GM23248 (cell line): ENCODE data around the gene MRPL57. TPM values are rescaled to one million over a fixed set of nuclear protein-coding genes. Genes with fewer than 3 reads are reported as not detected.
"Not testable (repeated sequence)": the region's sequence is repeated elsewhere in the genome, so short reads cannot be mapped to it uniquely, and the experiment has no call there.

ENCODE experiments used
- DNase-seq: peaks from one replicate; pipeline ENCODE4 v3.0.0-alpha.2; 2015
- H2AFZ ChIP-seq: fragments of 200-600 bp; sonication (generic); 2 replicates; pipeline ENCODE4 v1.6.1; 2016; ENCODE audit warnings: antibody characterized with exemption
- H3F3A ChIP-seq: fragments of 200-600 bp; sonication (generic); 2 replicates; pipeline ENCODE4 v1.6.1; 2016; ENCODE audit warnings: mild to moderate bottlenecking, antibody characterized with exemption, mixed run types; ENCODE audit not compliant: insufficient read depth
- H3K27ac ChIP-seq: fragments of 200-600 bp; sonication (generic); 2 replicates; pipeline ENCODE4 v1.5.1; 2016; ENCODE audit warnings: mild to moderate bottlenecking
- H3K27me3 ChIP-seq: fragments of 200-600 bp; sonication (generic); replicated peaks from 2 replicates; pipeline ENCODE4 v1.6.1; 2016; ENCODE audit warnings: mild to moderate bottlenecking; ENCODE audit not compliant: insufficient read depth
- H3K36me3 ChIP-seq: fragments of 200-600 bp; sonication (generic); 2 replicates; pipeline ENCODE4 v1.6.1; 2016; ENCODE audit warnings: low read depth, mild to moderate bottlenecking
- H3K4me1 ChIP-seq: fragments of 200-600 bp; sonication (generic); 2 replicates; pipeline ENCODE4 v1.6.1; 2016; ENCODE audit warnings: mild to moderate bottlenecking; ENCODE audit not compliant: insufficient read depth
- H3K4me2 ChIP-seq: fragments of 200-600 bp; sonication (generic); one replicate; pipeline ENCODE4 v1.6.1; 2016; ENCODE audit warnings: mild to moderate bottlenecking; ENCODE audit not compliant: unreplicated experiment
- H3K4me3 ChIP-seq: fragments of 200-600 bp; sonication (generic); 2 replicates; pipeline ENCODE4 v1.5.1; 2016; ENCODE audit warnings: mild to moderate bottlenecking
- H3K79me2 ChIP-seq: fragments of 200-600 bp; sonication (generic); 2 replicates; pipeline ENCODE4 v1.6.1; 2016; ENCODE audit warnings: mild to moderate bottlenecking; ENCODE audit not compliant: insufficient read depth
- H3K9ac ChIP-seq: fragments of 200-600 bp; sonication (generic); 2 replicates; pipeline ENCODE4 v1.6.1; 2016; ENCODE audit warnings: mild to moderate bottlenecking
- H3K9me2 ChIP-seq: fragments of 200-600 bp; sonication (generic); 2 replicates; pipeline ENCODE4 v1.6.1; 2016; ENCODE audit warnings: mixed run types, mild to moderate bottlenecking, moderate library complexity; ENCODE audit not compliant: insufficient read depth
- H3K9me3 ChIP-seq: fragments of 200-600 bp; sonication (generic); one replicate; pipeline ENCODE4 v1.6.1; 2017; ENCODE audit warnings: low read depth
- H4K20me1 ChIP-seq: fragments of 200-600 bp; sonication (generic); 2 replicates; pipeline ENCODE4 v1.6.0; 2016; ENCODE audit not compliant: insufficient read depth
- EZH2 ChIP-seq: fragments of 200-600 bp; sonication (generic); IDR thresholded peaks from 2 replicates; pipeline ENCODE4 v1.6.1; 2018; ENCODE audit warnings: antibody characterized with exemption, mild to moderate bottlenecking; ENCODE audit not compliant: insufficient read depth, poor library complexity, severe bottlenecking
- EZH2phosphoT487 ChIP-seq: fragments of 200-600 bp; sonication (generic); IDR thresholded peaks from 2 replicates; pipeline ENCODE4 v1.6.1; 2018; ENCODE audit warnings: antibody characterized with exemption, moderate library complexity, mild to moderate bottlenecking, low read depth; ENCODE audit not compliant: insufficient read depth
- WGBS, 2 experiments: methylation state at CpG; one replicate each; pipeline ENCODE4 v1.1.6; 2015 to 2017; ENCODE audit warnings: low lambda C conversion rate in 2 of 2, low coverage in 1 of 2; ENCODE audit errors: missing lambda C conversion rate in 2 of 2; 5-methylcytosine and 5-hydroxymethylcytosine counted together
- in situ Hi-C: fragments of 300-500 bp; cut with MboI; formaldehyde crosslinking; loops from 2 replicates; pipeline ENCODE4 v1.15.0; 2020
- polyA plus RNA-seq: library from polyadenylated mRNA; unstranded; fragments of >200 nt; fragmentation: Nextera tagmentation; extraction: Ambion mirVana; gene quantifications from 2 replicates; pipeline ENCODE4 v1.2.1, GENCODE V29; 2016
- total RNA-seq: library from RNA; depleted of rRNA; stranded (reverse); fragments of >200 nt; shearing (Covaris generic); gene quantifications from 2 replicates; pipeline ENCODE4 v1.2.3, GENCODE V29; 2014; rRNA removed

The MRPL57 gene
- total RNA-seq (18.8 and 20.5 TPM in 2 replicates), polyA plus RNA-seq (42.8 and 43.4 TPM in 2 replicates)

GRCh38 chr13:21176215-21176981 is at the start of gene MRPL57, which contains the start of gene SKA3:
MRPL57 (plus strand) TSS chr13:21176658; CDS start chr13:21176917, 259 bp downstream.
SKA3 (minus strand) TSS chr13:21176552; CDS start chr13:21176477, 75 bp downstream.
- 1 to 2% methylated on average over 64 to 91 of the region's 93 CpGs for WGBS, 2 experiments
- no peak for TF ChIP-seq EZH2phosphoT487
- Histone ChIP-seq H3K36me3 (no peaks in the 10 kb centered on the region), H3F3A (peaks cover 7% of the 10 kb centered on the region), H2AFZ (peak within 1 kb of the TSS; percentile 94), H3K27ac (peak within 1 kb of the TSS; percentile 77), H3K9ac (peak within 1 kb of the TSS; percentile 88), H3K9me3 (no peaks in the 10 kb centered on the region), H3K27me3 (no peaks in the 10 kb centered on the region), H3K4me1 (peaks cover 10% of the 10 kb centered on the region), H3K79me2 (peaks cover 56% of the 10 kb centered on the region), H3K4me2 (peak within 1 kb of the TSS; percentile 95), H4K20me1 (no peaks in the 10 kb centered on the region), H3K9me2 (no peaks in the 10 kb centered on the region), H3K4me3 (peak within 1 kb of the TSS; percentile 73)
- DNase-seq: peak; percentile 97
- in situ Hi-C loops: no loop called here

DNA sequence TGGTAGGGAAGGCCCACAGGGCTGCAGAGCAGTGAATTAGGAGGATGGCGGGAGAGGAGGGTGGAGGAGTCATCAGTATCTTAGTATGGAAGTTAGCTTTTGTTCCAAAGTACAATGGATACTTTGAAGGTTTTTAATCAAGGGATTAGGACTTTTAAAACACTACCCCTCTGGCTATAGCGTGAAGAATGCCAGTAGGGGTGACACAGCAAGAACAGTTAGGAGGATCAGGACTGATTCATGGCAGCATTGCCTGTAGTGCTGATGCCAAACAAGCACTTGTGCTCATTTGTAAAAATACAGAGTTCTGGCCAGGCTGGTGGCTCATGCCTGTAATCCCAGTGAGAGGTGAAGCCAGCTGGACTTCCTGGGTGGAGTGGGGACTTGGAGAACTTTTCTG is 46.3 kb upstream of the MRPL57 start:
- H3K27ac ChIP-seq: no peak overlapping the region
- no peaks in the 10 kb centered on the region for H3K79me2 ChIP-seq
- H3F3A ChIP-seq: no peaks in the 10 kb centered on the region
- no peaks in the 10 kb centered on the region for H4K20me1 ChIP-seq
- H3K27me3 ChIP-seq: no peaks in the 10 kb centered on the region
- peak; percentile 55 for DNase-seq
- peak overlapping the region; percentile 18; the same call in 1 of the 2 replicates for H2AFZ ChIP-seq
- no peak for TF ChIP-seq EZH2phosphoT487
- no peak for TF ChIP-seq EZH2
- 74 to 81% methylated on average over 2 of the region's 2 CpGs for WGBS, 2 experiments
- in situ Hi-C loops: no loop called here
- no peak overlapping the region for H3K9ac ChIP-seq
- H3K9me3 ChIP-seq: no peaks in the 10 kb centered on the region
- no peak overlapping the region for H3K4me3 ChIP-seq
- H3K9me2 ChIP-seq: no peaks in the 10 kb centered on the region
- peaks cover 11% of the 10 kb centered on the region; the same call in 1 of the 2 replicates for H3K4me1 ChIP-seq
- no peaks in the 10 kb centered on the region for H3K36me3 ChIP-seq
- no peak overlapping the region for H3K4me2 ChIP-seq

DNA sequence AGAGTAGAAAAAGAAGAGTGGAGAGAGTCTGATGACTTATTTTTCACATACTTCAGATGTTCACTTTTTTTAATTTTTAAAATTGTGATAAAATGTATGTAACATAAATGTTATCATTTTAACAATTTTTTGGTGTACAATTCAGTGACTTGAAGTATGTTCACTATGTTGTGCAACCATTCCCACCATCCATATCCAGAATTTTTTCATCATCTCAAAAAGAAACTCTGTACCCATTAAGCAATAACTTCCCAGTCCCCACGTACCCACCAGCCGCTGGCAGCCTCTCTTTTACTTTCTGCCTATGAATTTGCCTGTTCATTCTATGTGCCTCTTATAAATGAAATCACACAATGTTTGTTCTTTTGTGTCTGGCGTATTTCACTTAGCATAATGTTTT is 43.4 kb upstream of the MRPL57 start:
- Histone ChIP-seq H3K27ac (no peak overlapping the region), H3K36me3 (no peaks in the 10 kb centered on the region), H3K4me2 (no peak overlapping the region), H3K4me1 (peaks cover 15% of the 10 kb centered on the region), H4K20me1 (no peaks in the 10 kb centered on the region), H3K9me2 (no peaks in the 10 kb centered on the region), H3K9ac (no peak overlapping the region), H2AFZ (0 out of 2 replicates have a peak overlapping the region, but pooled peaks have one; percentile 17), H3K4me3 (no peak overlapping the region), H3K79me2 (no peaks in the 10 kb centered on the region), H3K27me3 (no peaks in the 10 kb centered on the region), H3F3A (no peaks in the 10 kb centered on the region), H3K9me3 (no peaks in the 10 kb centered on the region)
- in situ Hi-C loops: no loop called here
- WGBS, 2 experiments: 79 to 84% methylated on average over 3 of the region's 3 CpGs
- no peak for TF ChIP-seq EZH2
- no peak for TF ChIP-seq EZH2phosphoT487
- DNase-seq: no peak

GRCh38 chr13:21134475-21134874 is 42.0 kb upstream of the MRPL57 start:
- Histone ChIP-seq H4K20me1 (no peaks in the 10 kb centered on the region), H3K9me3 (no peaks in the 10 kb centered on the region), H3K79me2 (no peaks in the 10 kb centered on the region), H3K4me3 (no peak overlapping the region), H3K4me1 (peaks cover 15% of the 10 kb centered on the region), H3K27ac (no peak overlapping the region), H3K27me3 (no peaks in the 10 kb centered on the region), H3K9me2 (no peaks in the 10 kb centered on the region), H3F3A (no peaks in the 10 kb centered on the region), H3K36me3 (no peaks in the 10 kb centered on the region), H3K9ac (no peak overlapping the region), H3K4me2 (no peak overlapping the region), H2AFZ (peak overlapping the region; percentile 50)
- TF ChIP-seq EZH2: no peak
- no peak for TF ChIP-seq EZH2phosphoT487
- 51 to 52% methylated on average over 5 of the region's 5 CpGs for WGBS, 2 experiments
- DNase-seq: no peak
- in situ Hi-C loops: no loop called here

GRCh38 chr13:21135833-21136232 is 40.6 kb upstream of the MRPL57 start:
- in situ Hi-C loops, DNase-seq: not testable (repeated sequence)

More at GRCh38 chr13:21135833-21136232, 40.6 kb upstream of the MRPL57 start:
- WGBS, 2 experiments: 93 to 96% methylated on average over 6 of the region's 6 CpGs
- H3K9me2 ChIP-seq, H3F3A ChIP-seq, H3K9ac ChIP-seq, H3K9me3 ChIP-seq, H2AFZ ChIP-seq, H4K20me1 ChIP-seq, H3K36me3 ChIP-seq, H3K4me2 ChIP-seq, H3K27me3 ChIP-seq, H3K4me3 ChIP-seq, H3K27ac ChIP-seq, H3K79me2 ChIP-seq: not testable (repeated sequence)
- H3K4me1 ChIP-seq: peaks cover 15% of the 10 kb centered on the region
